OCI-LY7 (cell line): Measurements from ENCODE around the gene NAV2. TPM values are rescaled to one million over a fixed set of nuclear protein-coding genes. Genes with fewer than 3 reads are reported as not detected.

Source experiments
- BruUV-seq: library from RNA; stranded (reverse); fragments of 400-500 nt; replicated peaks from 2 replicates; lab custom pipeline; 2021; lab: Mats Ljungman, UMichigan
- CTCF ChIA-PET: fragments of 300-600 bp; sonication (Branson Sonifier 250); formaldehyde crosslinking; loops from one replicate; lab custom pipeline; 2022; ENCODE audit warnings: antibody characterized with exemption; ENCODE audit not compliant: unreplicated experiment; lab: Charles Lee
- POLR2A ChIA-PET: fragments of 300-600 bp; sonication (Branson Sonifier 250); formaldehyde crosslinking; loops from one replicate; lab custom pipeline; 2022; ENCODE audit warnings: antibody characterized with exemption; lab: Charles Lee
- DNase-seq: peaks from one replicate; pipeline ENCODE4 v3.0.0-alpha.2; 2015; ENCODE audit warnings: low spot score
- H2AFZ ChIP-seq: fragments of 200-600 bp; sonication (generic), shearing (Covaris generic); 2 replicates; pipeline ENCODE4 v1.6.1; 2014; ENCODE audit warnings: mild to moderate bottlenecking, antibody characterized with exemption, low read length, moderate library complexity
- H3K27ac ChIP-seq: fragments of 200-600 bp; sonication (generic); 2 replicates; pipeline ENCODE4 v1.5.1; 2014; ENCODE audit warnings: mixed run types, low read depth, mild to moderate bottlenecking, moderate library complexity, low read length, inconsistent platforms; ENCODE audit not compliant: poor library complexity, severe bottlenecking
- H3K36me3 ChIP-seq: fragments of 200-600 bp; sonication (generic); 2 replicates; pipeline ENCODE4 v1.6.1; 2014; ENCODE audit warnings: mild to moderate bottlenecking, antibody characterized with exemption, low read length, moderate library complexity, mixed read lengths; ENCODE audit not compliant: insufficient read depth
- H3K4me1 ChIP-seq: fragments of 200-600 bp; sonication (generic); 2 replicates; pipeline ENCODE4 v1.5.1; 2014; ENCODE audit warnings: mild to moderate bottlenecking, low read length; ENCODE audit not compliant: insufficient read depth, poor library complexity, severe bottlenecking
- H3K4me2 ChIP-seq: fragments of 200-600 bp; sonication (generic); 2 replicates; pipeline ENCODE4 v1.6.1; 2014; ENCODE audit warnings: mild to moderate bottlenecking, low read length
- H3K4me3 ChIP-seq: fragments of 200-600 bp; sonication (generic); 2 replicates; pipeline ENCODE4 v1.5.1; 2014; ENCODE audit warnings: mild to moderate bottlenecking, low read depth, low read length; ENCODE audit not compliant: poor library complexity, severe bottlenecking
- H3K79me2 ChIP-seq: fragments of 200-600 bp; sonication (generic); 2 replicates; pipeline ENCODE4 v1.6.1; 2016; ENCODE audit warnings: low read depth, mild to moderate bottlenecking, low read length, moderate library complexity, mixed read lengths; ENCODE audit not compliant: insufficient read depth
- H3K9me2 ChIP-seq: fragments of 200-600 bp; sonication (generic); 2 replicates; pipeline ENCODE4 v1.6.1; 2016; ENCODE audit warnings: mild to moderate bottlenecking, low read length, mixed read lengths; ENCODE audit not compliant: insufficient read depth
- H3K9me3 ChIP-seq: fragments of 200-600 bp; sonication (generic); 2 replicates; pipeline ENCODE4 v1.6.1; 2014; ENCODE audit warnings: mild to moderate bottlenecking, mixed run types, low read length, mixed read lengths
- H4K20me1 ChIP-seq: fragments of 200-600 bp; sonication (generic); 2 replicates; pipeline ENCODE4 v1.6.1; 2014; ENCODE audit warnings: mild to moderate bottlenecking, antibody characterized with exemption, low read length, moderate library complexity, mixed read lengths; ENCODE audit not compliant: insufficient read depth
- EZH2phosphoT487 ChIP-seq: fragments of 200-600 bp; sonication (generic); IDR thresholded peaks from 2 replicates; pipeline ENCODE4 v1.6.1; 2018; ENCODE audit warnings: low read depth, borderline replicate concordance, mild to moderate bottlenecking, mixed run types, antibody characterized with exemption, low read length, moderate library complexity, mixed read lengths
- intact Hi-C: fragments of 100-400 bp; cut with micrococcal nuclease; formaldehyde crosslinking; loops from one replicate; pipeline ENCODE4 v1.10.0; 2022; ENCODE audit not compliant: unreplicated experiment
- total RNA-seq, 2 experiments: library from RNA; depleted of rRNA in 1 of 2; stranded (reverse); fragments of >200 nt in 1 of 2; shearing (Covaris generic) in 1 of 2; gene quantifications; 2 replicates each; pipeline ENCODE4 v1.2.3, GENCODE V29; 2014 to 2022
- TF ChIP-seq, protein P1 (sequence below): fragments of 200-600 bp; sonication (generic); conservative IDR thresholded peaks from 2 replicates; pipeline ENCODE4 v1.5.1; 2014; ENCODE audit warnings: mild to moderate bottlenecking, antibody characterized with exemption, low read length, moderate library complexity, mixed read lengths

The NAV2 gene
- total RNA-seq, 2 experiments from 2014 or later: 0.06 to 0.68 TPM

DNA sequence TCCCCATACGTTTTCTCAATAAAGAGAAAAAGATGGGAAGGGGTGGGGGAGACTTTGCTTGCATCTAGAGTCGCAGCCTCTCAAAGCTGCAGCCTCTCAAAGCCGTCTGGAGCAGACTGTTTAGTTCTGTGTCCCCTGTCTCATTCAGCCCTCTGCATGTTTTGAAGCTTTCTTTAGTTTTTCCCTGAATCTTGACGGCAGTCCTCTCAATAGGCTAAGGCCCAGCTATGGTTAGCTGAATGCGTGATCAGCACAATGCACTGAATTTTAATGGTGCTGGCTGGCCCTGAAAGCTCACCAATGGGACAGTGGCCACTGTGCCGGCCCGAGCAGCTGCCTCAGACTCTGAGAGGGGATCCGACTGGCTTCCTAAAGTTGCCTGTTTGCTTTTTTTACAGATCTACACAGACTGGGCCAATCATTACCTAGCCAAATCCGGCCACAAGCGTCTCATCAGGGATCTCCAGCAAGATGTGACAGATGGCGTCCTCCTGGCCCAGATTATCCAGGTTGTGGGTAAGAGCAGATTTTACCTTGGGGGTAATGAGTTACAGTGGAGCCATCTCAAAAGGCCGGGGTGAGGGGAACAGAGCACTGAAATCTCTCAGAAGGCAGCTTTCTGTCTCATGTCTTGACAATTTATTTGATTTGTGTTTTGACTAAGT lies 119.6 kb downstream of the NAV2 start:
- Histone ChIP-seq H3K4me1 (no peaks in the 10 kb centered on the region), H3K4me3 (no peak overlapping the region), H3K79me2 (no peaks in the 10 kb centered on the region), H3K36me3 (no peaks in the 10 kb centered on the region), H3K9me3 (no peaks in the 10 kb centered on the region), H2AFZ (no peak overlapping the region), H3K9me2 (no peaks in the 10 kb centered on the region), H3K27ac (no peak overlapping the region), H3K4me2 (no peak overlapping the region), H4K20me1 (no peaks in the 10 kb centered on the region)
- no TSS peak for BruUV-seq
- CTCF ChIA-PET: no interaction called here
- no peak for TF ChIP-seq EZH2phosphoT487
- TF ChIP-seq, protein P1, sequence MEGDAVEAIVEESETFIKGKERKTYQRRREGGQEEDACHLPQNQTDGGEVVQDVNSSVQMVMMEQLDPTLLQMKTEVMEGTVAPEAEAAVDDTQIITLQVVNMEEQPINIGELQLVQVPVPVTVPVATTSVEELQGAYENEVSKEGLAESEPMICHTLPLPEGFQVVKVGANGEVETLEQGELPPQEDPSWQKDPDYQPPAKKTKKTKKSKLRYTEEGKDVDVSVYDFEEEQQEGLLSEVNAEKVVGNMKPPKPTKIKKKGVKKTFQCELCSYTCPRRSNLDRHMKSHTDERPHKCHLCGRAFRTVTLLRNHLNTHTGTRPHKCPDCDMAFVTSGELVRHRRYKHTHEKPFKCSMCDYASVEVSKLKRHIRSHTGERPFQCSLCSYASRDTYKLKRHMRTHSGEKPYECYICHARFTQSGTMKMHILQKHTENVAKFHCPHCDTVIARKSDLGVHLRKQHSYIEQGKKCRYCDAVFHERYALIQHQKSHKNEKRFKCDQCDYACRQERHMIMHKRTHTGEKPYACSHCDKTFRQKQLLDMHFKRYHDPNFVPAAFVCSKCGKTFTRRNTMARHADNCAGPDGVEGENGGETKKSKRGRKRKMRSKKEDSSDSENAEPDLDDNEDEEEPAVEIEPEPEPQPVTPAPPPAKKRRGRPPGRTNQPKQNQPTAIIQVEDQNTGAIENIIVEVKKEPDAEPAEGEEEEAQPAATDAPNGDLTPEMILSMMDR: no peak
- DNase-seq: no peak
- intact Hi-C loops: no loop called here
- POLR2A ChIA-PET: no interaction called here

DNA sequence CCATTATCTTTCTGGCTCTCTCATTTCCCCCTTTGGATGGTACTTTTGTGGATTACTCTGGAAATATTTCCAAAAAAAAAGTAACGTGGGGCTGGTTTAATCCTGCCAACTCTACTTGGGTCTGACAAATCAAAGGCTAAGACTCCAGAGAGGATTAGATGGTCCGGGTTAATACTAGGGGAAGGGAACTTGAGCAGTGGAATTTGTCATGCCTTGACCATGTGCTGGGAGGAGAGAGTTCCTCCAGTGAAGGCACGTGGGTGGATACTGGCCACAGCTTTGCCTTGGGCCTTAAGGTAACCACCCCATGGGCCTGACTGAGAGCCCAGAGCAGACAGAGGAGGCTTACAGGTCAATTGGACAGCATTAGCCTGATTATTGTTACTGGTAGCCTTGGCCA lies 120.3 kb downstream of the NAV2 start:
- Histone ChIP-seq H3K4me1 (no peaks in the 10 kb centered on the region), H3K9me3 (no peaks in the 10 kb centered on the region), H3K9me2 (no peaks in the 10 kb centered on the region), H3K4me3 (no peak overlapping the region), H3K79me2 (no peaks in the 10 kb centered on the region), H4K20me1 (no peaks in the 10 kb centered on the region), H3K36me3 (no peaks in the 10 kb centered on the region), H3K27ac (no peak overlapping the region), H3K4me2 (no peak overlapping the region), H2AFZ (no peak overlapping the region)
- DNase-seq: no peak
- TF ChIP-seq, protein P1: no peak
- TF ChIP-seq EZH2phosphoT487: no peak
- intact Hi-C loops: no loop called here
- no TSS peak for BruUV-seq
- CTCF ChIA-PET: interaction anchor here (0.7 kb wide), 1 partner anchor 15 kb away, joined by 3 read pairs; no protein-coding TSS in a partner anchor
- POLR2A ChIA-PET: no interaction called here

DNA sequence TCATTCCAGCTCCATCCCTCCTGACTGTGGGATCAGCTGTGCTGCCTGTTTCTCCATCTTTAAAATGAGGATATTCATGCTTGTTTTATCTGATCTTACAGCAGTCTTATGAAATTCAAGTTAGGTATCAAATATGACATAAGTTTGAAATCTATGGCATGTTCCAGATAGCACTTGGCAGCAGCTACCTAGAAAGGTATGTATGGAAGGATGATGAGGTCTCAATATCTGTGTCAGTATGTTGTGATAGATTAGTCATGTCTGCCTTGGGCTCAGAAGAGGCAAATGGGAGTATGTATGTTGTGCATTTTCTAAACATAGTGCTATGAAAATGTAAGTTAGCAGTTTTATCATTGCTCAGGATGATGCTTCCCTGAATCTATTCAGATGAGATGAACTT lies 122.1 kb downstream of the NAV2 start:
- TF ChIP-seq, protein P1: no peak
- Histone ChIP-seq H4K20me1 (no peaks in the 10 kb centered on the region), H3K27ac (no peak overlapping the region), H2AFZ (no peak overlapping the region), H3K9me3 (no peaks in the 10 kb centered on the region), H3K4me2 (no peak overlapping the region), H3K9me2 (no peaks in the 10 kb centered on the region), H3K4me1 (no peaks in the 10 kb centered on the region), H3K79me2 (no peaks in the 10 kb centered on the region), H3K4me3 (no peak overlapping the region), H3K36me3 (no peaks in the 10 kb centered on the region)
- CTCF ChIA-PET: no interaction called here
- DNase-seq: no peak
- intact Hi-C loops: no loop called here
- POLR2A ChIA-PET: interaction anchor here (0.5 kb wide), 1 partner anchor 498 kb away, joined by 3 read pairs; no protein-coding TSS in a partner anchor
- BruUV-seq: no TSS peak
